Thyroid gland (tissue), 4 donors: ENCODE results near the gene FAM83F. TPM values are rescaled to one million over a fixed set of nuclear protein-coding genes. Genes with fewer than 3 reads are reported as not detected.

Experiments
- DNase-seq, 2 donors: peaks; one replicate each; pipeline ENCODE4 v3.0.0-alpha.2; 2019
- H3K27ac ChIP-seq, 3 donors: fragments of 200-600 bp; sonication (generic); 1 replicate in 2 of 3; 2 replicates in 1 of 3; pipeline ENCODE4 v1.5.1; 2016 to 2019; ENCODE audit warnings: mild to moderate bottlenecking in 1 of 3, moderate library complexity in 1 of 3
- H3K27me3 ChIP-seq: fragments of 200-600 bp; sonication (generic); one replicate; pipeline ENCODE4 v1.5.1; 2019
- H3K36me3 ChIP-seq, 2 donors: fragments of 200-600 bp; sonication (generic); one replicate each; pipeline ENCODE4 v1.5.1; 2016 to 2019
- H3K4me1 ChIP-seq, 2 donors: fragments of 200-600 bp; sonication (generic); one replicate each; pipeline ENCODE4 v1.5.1; 2017 to 2019
- H3K4me3 ChIP-seq, 3 donors: fragments of 200-600 bp; sonication (generic); replicated peaks in 1 of 3; 1 replicate in 2 of 3; 2 replicates in 1 of 3; pipeline ENCODE4 v1.5.1; 2016; ENCODE audit warnings: mild to moderate bottlenecking in 1 of 3
- H3K9me3 ChIP-seq: fragments of 200-600 bp; sonication (generic); one replicate; pipeline ENCODE4 v1.5.1; 2017
- POLR2A ChIP-seq, 2 donors: fragments of 450-650 bp; IDR thresholded peaks; one replicate each; pipeline ENCODE4 v1.6.1; 2017; ENCODE audit warnings: antibody characterized with exemption in 2 of 2, mild to moderate bottlenecking in 2 of 2, moderate library complexity in 1 of 2
- WGBS, 2 donors: methylation state at CpG; one replicate each; pipeline ENCODE4 v1.1.5; 2017; 5-methylcytosine and 5-hydroxymethylcytosine counted together
- intact Hi-C: fragments of 100-400 bp; cut with DNase I; formaldehyde crosslinking; loops from one replicate; pipeline ENCODE4 v1.15.1; 2023
- total RNA-seq, 4 donors: library from RNA; depleted of rRNA; stranded (reverse); fragments of >200 nt; gene quantifications; one replicate each; pipeline ENCODE4 v1.2.3, GENCODE V29; 2016
- TF ChIP-seq, protein P1 (sequence below), 6 experiments: fragments of 200-600 bp in 3 of 6; fragments of 450-650 bp in 3 of 6; sonication (generic) in 3 of 6; IDR thresholded peaks; one replicate each; pipeline ENCODE4 v1.5.1; 2016 to 2019; ENCODE audit warnings: antibody characterized with exemption in 6 of 6, mild to moderate bottlenecking in 2 of 6, inconsistent platforms in 1 of 6, moderate library complexity in 1 of 6

FAM83F gene
- total RNA-seq, 4 donors from 2014 or later, result 19.2 to 35.6 (median 26.1) TPM

DNA sequence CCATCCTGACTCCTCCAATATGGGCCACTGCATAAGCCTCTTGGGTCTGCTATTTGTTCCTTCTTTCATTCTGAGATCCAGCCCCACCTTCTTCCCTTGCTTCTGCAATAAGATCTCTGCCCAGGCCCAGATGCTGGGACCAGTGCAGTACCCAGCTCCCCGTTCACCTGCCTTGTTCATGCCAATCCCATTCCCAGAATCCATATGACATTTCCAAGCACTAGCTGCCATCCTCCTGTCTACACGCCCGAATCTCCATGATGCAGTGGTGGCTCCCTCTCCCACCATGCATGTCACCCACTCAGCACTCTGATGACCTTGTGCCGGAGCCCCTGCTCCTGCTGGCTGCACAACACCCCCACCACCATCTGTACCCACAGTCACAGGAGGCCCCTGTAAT is 11.4 kb upstream of the FAM83F start:
- 91 to 98% methylated on average over 4 of the region's 4 CpGs for WGBS, 2 donors
- no peak for TF ChIP-seq POLR2A (IDR thresholded peaks at IDR 0.05)
- TF ChIP-seq, protein P1, sequence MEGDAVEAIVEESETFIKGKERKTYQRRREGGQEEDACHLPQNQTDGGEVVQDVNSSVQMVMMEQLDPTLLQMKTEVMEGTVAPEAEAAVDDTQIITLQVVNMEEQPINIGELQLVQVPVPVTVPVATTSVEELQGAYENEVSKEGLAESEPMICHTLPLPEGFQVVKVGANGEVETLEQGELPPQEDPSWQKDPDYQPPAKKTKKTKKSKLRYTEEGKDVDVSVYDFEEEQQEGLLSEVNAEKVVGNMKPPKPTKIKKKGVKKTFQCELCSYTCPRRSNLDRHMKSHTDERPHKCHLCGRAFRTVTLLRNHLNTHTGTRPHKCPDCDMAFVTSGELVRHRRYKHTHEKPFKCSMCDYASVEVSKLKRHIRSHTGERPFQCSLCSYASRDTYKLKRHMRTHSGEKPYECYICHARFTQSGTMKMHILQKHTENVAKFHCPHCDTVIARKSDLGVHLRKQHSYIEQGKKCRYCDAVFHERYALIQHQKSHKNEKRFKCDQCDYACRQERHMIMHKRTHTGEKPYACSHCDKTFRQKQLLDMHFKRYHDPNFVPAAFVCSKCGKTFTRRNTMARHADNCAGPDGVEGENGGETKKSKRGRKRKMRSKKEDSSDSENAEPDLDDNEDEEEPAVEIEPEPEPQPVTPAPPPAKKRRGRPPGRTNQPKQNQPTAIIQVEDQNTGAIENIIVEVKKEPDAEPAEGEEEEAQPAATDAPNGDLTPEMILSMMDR (IDR thresholded peaks at IDR 0.05), result no peak
- no peaks in the 10 kb centered on the region for H3K27me3 ChIP-seq
- no peaks in the 10 kb centered on the region for H3K36me3 ChIP-seq
- H3K4me1 ChIP-seq, result peaks cover 6 to 26% of the 10 kb centered on the region in 2 donors
- DNase-seq, result no peak
- intact Hi-C loops, result no loop called here
- H3K9me3 ChIP-seq, result no peaks in the 10 kb centered on the region
- no peak overlapping the region for H3K27ac ChIP-seq
- no peak overlapping the region for H3K4me3 ChIP-seq

- TF ChIP-seq, protein P1 (IDR thresholded peaks at IDR 0.05), result no peak
- TF ChIP-seq POLR2A (IDR thresholded peaks at IDR 0.05), result no peak
- 73 to 84% methylated on average over 2 of the region's 2 CpGs for WGBS, 2 donors
- no peaks in the 10 kb centered on the region for H3K36me3 ChIP-seq
- H3K9me3 ChIP-seq, result no peaks in the 10 kb centered on the region
- H3K4me3 ChIP-seq, result no peak overlapping the region
- no peak for DNase-seq
- H3K27ac ChIP-seq, result no peak overlapping the region
- H3K27me3 ChIP-seq, result no peaks in the 10 kb centered on the region
- peaks cover 6 to 26% of the 10 kb centered on the region in 2 donors for H3K4me1 ChIP-seq
- intact Hi-C loops, result no loop called here
Measured at GRCh38 chr22:39984006-39984405, 10.7 kb upstream of the FAM83F start.

GRCh38 chr22:39984746-39985145 is 10.0 kb upstream of the FAM83F start:
- no peak for DNase-seq
- Histone ChIP-seq H3K27me3 (no peaks in the 10 kb centered on the region), H3K36me3 (no peaks in the 10 kb centered on the region), H3K4me1 (peaks cover 6 to 26% of the 10 kb centered on the region in 2 donors), H3K4me3 (no peak overlapping the region), H3K27ac (peak overlapping the region; percentile 83 to 89 (median 85)), H3K9me3 (no peaks in the 10 kb centered on the region)
- 89 to 91% methylated on average over 2 of the region's 2 CpGs for WGBS, 2 donors
- TF ChIP-seq, protein P1 (IDR thresholded peaks at IDR 0.05), result no peak
- TF ChIP-seq POLR2A (IDR thresholded peaks at IDR 0.05), result no peak
- intact Hi-C loops, result no loop called here

GRCh38 chr22:39985383-39986035 is 9.2 kb upstream of the FAM83F start:
- Histone ChIP-seq H3K36me3 (no peaks in the 10 kb centered on the region), H3K27ac (peak overlapping the region; percentile 83 to 89 (median 85)), H3K9me3 (no peaks in the 10 kb centered on the region), H3K4me1 (peaks cover 6 to 26% of the 10 kb centered on the region in 2 donors), H3K4me3 (no peak overlapping the region), H3K27me3 (no peaks in the 10 kb centered on the region)
- peak; percentile 85 to 87 for DNase-seq
- TF ChIP-seq, protein P1 (IDR thresholded peaks at IDR 0.05), result no peak
- peak in 1 of 2 donors; percentile 40 for TF ChIP-seq POLR2A (IDR thresholded peaks at IDR 0.05)
- 45 to 64% methylated on average over 7 of the region's 7 CpGs for WGBS, 2 donors
- intact Hi-C loops, result no loop called here

DNA sequence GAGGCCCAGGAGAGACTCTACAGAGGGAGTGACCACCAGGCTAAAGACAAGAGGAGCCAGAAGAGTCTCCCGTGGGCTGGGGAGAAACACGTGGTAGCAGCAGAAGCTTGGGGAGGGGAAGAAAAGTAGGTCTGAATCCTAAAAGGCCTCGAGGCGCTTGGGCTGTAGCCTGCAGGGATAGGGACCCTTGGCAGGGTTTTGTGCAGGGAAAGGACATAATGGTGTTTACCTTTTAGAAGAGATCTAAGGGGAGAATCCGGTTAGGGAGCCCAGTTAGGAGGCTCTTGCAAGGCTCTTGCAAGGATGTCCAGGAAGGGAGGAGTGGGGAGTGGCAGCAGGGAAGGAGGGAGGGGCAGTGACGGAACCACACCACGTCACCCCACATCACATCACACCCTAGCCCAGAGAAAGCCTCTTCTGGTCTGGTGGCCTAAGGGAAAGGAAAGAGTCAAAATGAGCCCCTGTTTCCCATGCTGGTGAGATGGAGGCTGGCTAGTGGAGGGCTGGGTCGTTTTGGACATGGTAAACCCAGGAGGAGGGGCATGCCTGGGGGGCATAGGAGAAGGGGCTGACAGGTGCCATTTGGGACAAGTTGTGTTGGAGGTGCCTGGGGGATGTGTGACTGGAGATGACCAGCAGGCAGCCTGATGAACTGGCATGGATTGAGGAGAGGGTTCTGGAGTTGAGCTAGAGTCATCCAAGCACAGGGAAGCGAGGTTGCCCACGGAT is 6.2 kb upstream of the FAM83F start:
- no peak overlapping the region for H3K27ac ChIP-seq
- peaks cover 6 to 26% of the 10 kb centered on the region in 2 donors for H3K4me1 ChIP-seq
- H3K4me3 ChIP-seq, result no peak overlapping the region
- TF ChIP-seq, protein P1 (IDR thresholded peaks at IDR 0.05), result no peak
- TF ChIP-seq POLR2A (IDR thresholded peaks at IDR 0.05), result no peak
- WGBS, 2 donors, result 76 to 81% methylated on average over 10 of the region's 10 CpGs
- H3K27me3 ChIP-seq, result no peaks in the 10 kb centered on the region
- no peaks in the 10 kb centered on the region for H3K36me3 ChIP-seq
- DNase-seq, result no peak
- intact Hi-C loops, result no loop called here
- no peaks in the 10 kb centered on the region for H3K9me3 ChIP-seq
